Stimulated activated naive CD4-positive, alpha-beta T cell (primary cell): ENCODE results near the gene FILIP1L.

Experiments
- DNase-seq, 6 experiments: peaks; one replicate each; lab custom pipeline; 2025; lab: John Stamatoyannopoulos, UW

FILIP1L gene

GRCh38 chr3:99951701-99952100 lies 162.6 kb downstream of the FILIP1L start:
- DNase-seq = no peak

- no peak for DNase-seq
Measured at GRCh38 chr3:99950921-99951320, 163.4 kb downstream of the FILIP1L start.

GRCh38 chr3:99949956-99950670 lies 164.2 kb downstream of the FILIP1L start:
- DNase-seq = no peak

- DNase-seq = no peak
Measured at GRCh38 chr3:99948467-99949089, 165.7 kb downstream of the FILIP1L start.

GRCh38 chr3:99947356-99947755 lies 166.9 kb downstream of the FILIP1L start:
- no peak for DNase-seq

GRCh38 chr3:99945328-99945995 lies 168.8 kb downstream of the FILIP1L start:
- DNase-seq = no peak

- no peak for DNase-seq
Measured at GRCh38 chr3:99943931-99944761, 170.2 kb downstream of the FILIP1L start.

- DNase-seq = no peak
Measured at GRCh38 chr3:99941211-99941610, 173.1 kb downstream of the FILIP1L start.

- no peak for DNase-seq
Measured at GRCh38 chr3:99940350-99940749, 174.0 kb downstream of the FILIP1L start.

GRCh38 chr3:99939876-99940275 lies 174.4 kb downstream of the FILIP1L start:
- no peak for DNase-seq

- DNase-seq = no peak
Measured at GRCh38 chr3:99938270-99938911, 175.9 kb downstream of the FILIP1L start.

GRCh38 chr3:99934975-99935797 lies 179.1 kb downstream of the FILIP1L start:
- no peak for DNase-seq

- no peak for DNase-seq
Measured at GRCh38 chr3:99933971-99934750, 180.1 kb downstream of the FILIP1L start.

- DNase-seq = no peak
Measured at GRCh38 chr3:99931059-99931458, 183.2 kb downstream of the FILIP1L start.

- DNase-seq = no peak
Measured at GRCh38 chr3:99929745-99930139, 184.6 kb downstream of the FILIP1L start.

GRCh38 chr3:99928771-99929744 lies 185.2 kb downstream of the FILIP1L start:
- no peak for DNase-seq

- no peak for DNase-seq
Measured at GRCh38 chr3:99927671-99928457, 186.4 kb downstream of the FILIP1L start.

GRCh38 chr3:99925584-99926230 lies 188.6 kb downstream of the FILIP1L start:
- no peak for DNase-seq
